Ishikawa (cell line): ENCODE results near the gene MYBPH.

ENCODE experiments used
- CEBPB ChIP-seq: IDR thresholded peaks from 2 replicates; pipeline ENCODE4 v1.6.1; 2012
- CREB1 ChIP-seq: IDR thresholded peaks from 2 replicates; pipeline ENCODE4 v1.6.1; 2012; ENCODE audit warnings: low read depth
- EGR1 ChIP-seq: IDR thresholded peaks from 2 replicates; pipeline ENCODE4 v1.6.1; 2012
- EP300 ChIP-seq: IDR thresholded peaks from 2 replicates; pipeline ENCODE4 v1.6.1; 2012; ENCODE audit warnings: borderline replicate concordance
- FOXM1 ChIP-seq: IDR thresholded peaks from 2 replicates; pipeline ENCODE4 v1.6.1; 2012; ENCODE audit warnings: low read depth, borderline replicate concordance
- MAX ChIP-seq: IDR thresholded peaks from 2 replicates; pipeline ENCODE4 v1.6.1; 2012
- NFIC ChIP-seq: IDR thresholded peaks from 2 replicates; pipeline ENCODE4 v1.6.1; 2012
- RAD21 ChIP-seq: IDR thresholded peaks from 2 replicates; pipeline ENCODE4 v1.6.1; 2012; ENCODE audit warnings: low read depth
- REST ChIP-seq: IDR thresholded peaks from 2 replicates; pipeline ENCODE4 v1.6.1; 2012; ENCODE audit warnings: low read depth, mild to moderate bottlenecking
- TAF1 ChIP-seq: IDR thresholded peaks from 2 replicates; pipeline ENCODE4 v1.6.1; 2012; ENCODE audit warnings: low read depth, mild to moderate bottlenecking
- TCF12 ChIP-seq: IDR thresholded peaks from 2 replicates; pipeline ENCODE4 v1.6.1; 2012; ENCODE audit warnings: low read depth
- TEAD4 ChIP-seq: IDR thresholded peaks from 2 replicates; pipeline ENCODE4 v1.6.1; 2012
- USF1 ChIP-seq: IDR thresholded peaks from 2 replicates; pipeline ENCODE4 v1.6.1; 2012
- YY1 ChIP-seq: IDR thresholded peaks from 2 replicates; pipeline ENCODE4 v1.6.1; 2012; ENCODE audit warnings: low read depth
- ZBTB7A ChIP-seq: IDR thresholded peaks from 2 replicates; pipeline ENCODE4 v1.6.1; 2012; ENCODE audit warnings: low read depth

Gene MYBPH

GRCh38 chr1:203166192-203166940, 9.3 kb downstream of the MYBPH start:
- TF ChIP-seq EP300 (no peak), TAF1 (no peak), YY1 (no peak), RAD21 (peak; percentile 27; the same call in 1 of the 2 replicates), CEBPB (no peak), USF1 (no peak), EGR1 (no peak), MAX (peak; percentile 72), ZBTB7A (no peak), CREB1 (no peak), NFIC (no peak)

GRCh38 chr1:203165800-203166161, 9.8 kb downstream of the MYBPH start:
- TF ChIP-seq USF1 (no peak), EGR1 (no peak), ZBTB7A (no peak), CEBPB (no peak), TEAD4 (no peak), FOXM1 (no peak), TAF1 (no peak), CREB1 (no peak), NFIC (no peak), REST (no peak)

GRCh38 chr1:203165101-203165799, 10.4 kb downstream of the MYBPH start:
- TF ChIP-seq RAD21 (no peak), TCF12 (no peak), NFIC (no peak), FOXM1 (no peak), TAF1 (no peak), EP300 (no peak), CREB1 (no peak), ZBTB7A (no peak), MAX (no peak), EGR1 (no peak), USF1 (no peak), TEAD4 (no peak), CEBPB (no peak), REST (no peak), YY1 (no peak)

GRCh38 chr1:203163891-203164635, 11.6 kb downstream of the MYBPH start:
- TF ChIP-seq MAX (no peak), YY1 (no peak), TEAD4 (no peak), TAF1 (no peak), RAD21 (no peak), EP300 (no peak), CREB1 (no peak), USF1 (no peak), TCF12 (no peak), NFIC (no peak), FOXM1 (no peak)
